A549 (cell line): Measurements from ENCODE around the gene TRAFD1.

Source experiments
- CEBPB ChIP-seq, 2 experiments: fragments of >200 bp in 1 of 2; sonication (Bioruptor Twin) in 1 of 2; formaldehyde crosslinking in 1 of 2; IDR thresholded peaks; 2 replicates each; pipeline ENCODE4 v1.6.1; 2012 to 2016
- CTCF ChIP-seq: fragments of >200 bp; sonication (Bioruptor Twin); formaldehyde crosslinking; IDR thresholded peaks from 3 replicates; pipeline ENCODE4 v1.5.1; 2016
- EP300 ChIP-seq, 2 experiments: fragments of >200 bp; sonication (Bioruptor Twin); formaldehyde crosslinking; IDR thresholded peaks; 2 replicates in 1 of 2; 3 replicates in 1 of 2; pipeline ENCODE4 v1.6.1; 2016 to 2017
- GATA3 ChIP-seq: IDR thresholded peaks from 2 replicates; pipeline ENCODE4 v1.6.1; 2012; ENCODE audit warnings: borderline replicate concordance
- HEYL ChIP-seq: fragments of 250-450 bp; sonication (Bioruptor Pico); IDR thresholded peaks from 2 replicates; pipeline ENCODE4 v1.8.0; 2021; ENCODE audit warnings: mild to moderate bottlenecking, moderate library complexity
- JUNB ChIP-seq: fragments of >200 bp; sonication (Bioruptor Twin); formaldehyde crosslinking; IDR thresholded peaks from 2 replicates; pipeline ENCODE4 v1.6.1; 2016
- MAZ ChIP-seq: fragments of 150-350 bp; IDR thresholded peaks from 2 replicates; pipeline ENCODE4 v1.6.1; 2014; ENCODE audit warnings: antibody characterized with exemption, low read depth, low read length, borderline replicate concordance
- MYC ChIP-seq: IDR thresholded peaks from 2 replicates; pipeline ENCODE4 v1.6.1; 2012; ENCODE audit warnings: mild to moderate bottlenecking, inconsistent platforms, low read length, improper control_type of control experiment, borderline replicate concordance
- POLR2A ChIP-seq: IDR thresholded peaks from 2 replicates; pipeline ENCODE4 v1.6.1; 2012; ENCODE audit warnings: mild to moderate bottlenecking, low read length
- RAD21 ChIP-seq, 2 experiments: fragments of >200 bp in 1 of 2; sonication (Bioruptor Twin) in 1 of 2; formaldehyde crosslinking in 1 of 2; IDR thresholded peaks in 1 of 2; conservative IDR thresholded peaks in 1 of 2; 2 replicates in 1 of 2; 3 replicates in 1 of 2; pipeline ENCODE4 v1.6.1; 2012 to 2018; ENCODE audit warnings: inconsistent platforms in 1 of 2

DNA sequence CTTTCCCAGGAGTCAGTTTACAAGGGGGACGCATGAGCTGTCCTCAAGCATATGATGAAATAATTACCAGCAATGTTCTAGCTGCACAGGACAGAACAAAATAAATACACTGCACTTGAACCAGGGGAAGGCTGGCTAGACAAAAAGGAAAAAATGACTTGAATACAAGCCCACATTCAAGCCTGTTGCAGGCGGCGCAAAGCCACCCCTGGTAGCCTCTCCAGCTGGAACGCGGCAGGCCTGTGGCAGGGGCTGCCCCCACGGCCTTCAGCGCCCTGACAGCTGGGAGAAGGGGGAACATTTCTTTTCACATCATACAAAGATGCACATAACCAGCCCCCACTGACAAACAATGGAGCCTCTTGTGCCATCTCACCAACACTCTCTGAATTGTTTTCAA is 57.1 kb downstream of the TRAFD1 start:
- TF ChIP-seq MAZ (no peak), RAD21 (conservative IDR thresholded peaks at IDR 0.05 in 1 of 2, IDR thresholded peaks at IDR 0.05 in 1 of 2) (no peak), CTCF (no peak), JUNB (no peak), POLR2A (no peak), MYC (no peak), EP300 (IDR thresholded peaks at IDR 0.05) (no peak), HEYL (CRISPR knock-in tag) (no peak), CEBPB (IDR thresholded peaks at IDR 0.05) (no peak), GATA3 (no peak)
